Transverse colon (tissue), 4 donors: Measurements from ENCODE around the gene CENATAC. TPM values are rescaled to one million over a fixed set of nuclear protein-coding genes. Genes with fewer than 3 reads are reported as not detected.

Experiments used
- DNase-seq: peaks from one replicate; pipeline ENCODE4 v3.0.0-alpha.2; 2019
- H3K27ac ChIP-seq, 4 donors: fragments of 200-600 bp; sonication (generic); 2 replicates each; pipeline ENCODE4 v1.5.1; 2016 to 2018; ENCODE audit warnings: inconsistent platforms in 4 of 4
- H3K27me3 ChIP-seq: fragments of 200-600 bp; sonication (generic); 2 replicates; pipeline ENCODE4 v1.5.1; 2017; ENCODE audit warnings: inconsistent platforms
- H3K36me3 ChIP-seq, 4 donors: fragments of 200-600 bp; sonication (generic); 2 replicates each; pipeline ENCODE4 v1.5.1; 2017 to 2019; ENCODE audit warnings: inconsistent platforms in 4 of 4
- H3K4me1 ChIP-seq, 4 donors: fragments of 200-600 bp; sonication (generic); 2 replicates each; pipeline ENCODE4 v1.5.1; 2017 to 2020; ENCODE audit warnings: inconsistent platforms in 4 of 4
- H3K4me3 ChIP-seq, 4 donors: fragments of 200-600 bp; sonication (generic); 1 replicate in 1 of 4; 2 replicates in 3 of 4; pipeline versions ENCODE4 v1.5.1 to v1.6.1; 2017 to 2019; ENCODE audit warnings: inconsistent platforms in 4 of 4
- H3K9me3 ChIP-seq, 2 donors: fragments of 200-600 bp; sonication (generic); 2 replicates each; pipeline ENCODE4 v1.5.1; 2017 to 2019; ENCODE audit warnings: inconsistent platforms in 2 of 2
- CTCF ChIP-seq, 5 experiments: fragments of 200-600 bp in 3 of 5; fragments of 450-650 bp in 2 of 5; sonication (generic) in 3 of 5; IDR thresholded peaks; 1 replicate in 2 of 5; 2 replicates in 3 of 5; pipeline ENCODE4 v1.5.1; 2016 to 2017; ENCODE audit warnings: antibody characterized with exemption in 5 of 5, inconsistent platforms in 3 of 5, mild to moderate bottlenecking in 2 of 5, moderate library complexity in 1 of 5
- EP300 ChIP-seq: sonication (generic); formaldehyde crosslinking; IDR thresholded peaks from one replicate; pipeline ENCODE4 v1.6.1; 2017; ENCODE audit warnings: antibody characterized with exemption, low read depth
- POLR2A ChIP-seq: fragments of 450-650 bp; IDR thresholded peaks from one replicate; pipeline ENCODE4 v1.6.1; 2016; ENCODE audit warnings: antibody characterized with exemption, mild to moderate bottlenecking, moderate library complexity
- POLR2AphosphoS5 ChIP-seq, 3 donors: sonication (generic); formaldehyde crosslinking; IDR thresholded peaks; one replicate each; pipeline ENCODE4 v1.6.1; 2016; ENCODE audit warnings: antibody characterized with exemption in 3 of 3
- WGBS, 2 donors: methylation state at CpG; one replicate each; pipeline ENCODE4 v1.1.5; 2018; ENCODE audit warnings: low coverage in 1 of 2; 5-methylcytosine and 5-hydroxymethylcytosine counted together
- in situ Hi-C, 4 donors: fragments of 200-750 bp; cut with MboI; loops; one replicate each; pipeline versions ENCODE4 v1.15.0 to v1.15.1; 2017; ENCODE audit warnings: low sequenced_read_pairs in 3 of 4, low pct_ligation_motif_present in 1 of 4, low pct_unique_long_range_greater_than_20kb in 1 of 4
- intact Hi-C: fragments of 100-400 bp; cut with DNase I; formaldehyde crosslinking; loops from one replicate; pipeline ENCODE4 v1.15.1; 2023; ENCODE audit warnings: low total_unique reads
- total RNA-seq, 4 donors: library from RNA; depleted of rRNA; stranded (reverse); fragments of >200 nt; gene quantifications; one replicate each; pipeline ENCODE4 v1.1.0, GENCODE V29; 2016

CENATAC gene
- total RNA-seq, 4 donors from 2014 or later, result 46.1 to 94.3 (median 82.2) TPM

DNA sequence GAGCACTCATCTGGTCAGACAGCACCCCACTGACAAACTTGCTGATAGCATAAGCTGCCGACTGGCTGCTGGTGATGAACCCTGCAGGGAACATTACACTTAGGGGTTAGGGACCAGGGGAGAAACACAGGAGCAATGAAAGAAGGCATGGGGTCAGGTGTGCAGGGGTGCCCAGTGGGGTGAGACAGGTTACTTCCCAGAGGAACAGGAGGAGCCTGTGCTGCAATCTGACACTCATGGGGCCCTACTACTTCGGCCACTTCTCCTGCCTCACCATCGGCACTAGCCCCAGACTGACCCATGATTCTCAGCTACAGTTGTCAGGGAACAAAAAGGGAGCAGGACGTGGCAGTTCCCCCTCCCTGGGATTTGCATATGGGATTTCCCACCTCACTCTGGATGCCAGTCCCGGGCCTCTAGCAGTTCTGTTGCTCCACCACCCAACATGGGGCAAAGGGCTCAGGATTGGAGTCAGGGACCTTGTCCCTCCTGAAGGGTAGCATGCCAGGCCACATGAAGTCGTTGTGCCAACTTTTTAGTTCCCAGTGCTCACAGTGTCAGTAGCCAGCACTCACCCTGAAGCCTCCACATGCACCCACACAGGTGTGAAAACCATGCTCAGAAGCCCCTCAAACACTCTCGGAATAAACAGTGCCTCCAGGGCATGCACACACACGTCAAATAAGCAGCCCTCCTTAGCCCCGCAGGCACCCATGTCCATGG lies 30.6 kb downstream of the CENATAC start:
- Histone ChIP-seq H3K4me3 (peak overlapping the region in 2 of 4 donors; percentile 70 to 82), H3K36me3 (peaks cover 0 to 10% (median 0%) of the 10 kb centered on the region in 4 donors), H3K9me3 (no peaks in the 10 kb centered on the region)

GRCh38 chr11:119029069-119029339 lies 31.1 kb downstream of the CENATAC start:
- H3K27me3 ChIP-seq, result no peaks in the 10 kb centered on the region
- no peaks in the 10 kb centered on the region for H3K9me3 ChIP-seq
- 31% methylated on average over 1 of the region's 1 CpG; no CpG with 5 or more reads in 1 of the 2 donors for WGBS, 2 donors
- no peak for DNase-seq
- H3K27ac ChIP-seq, result peak overlapping the region; percentile 85 to 92 (median 88)
- peaks cover 0 to 10% (median 0%) of the 10 kb centered on the region in 4 donors for H3K36me3 ChIP-seq
- H3K4me1 ChIP-seq, result peaks cover 7 to 52% (median 35%) of the 10 kb centered on the region in 4 donors
- intact Hi-C loops (no loop called here), in situ Hi-C loops (no loop called here)
- TF ChIP-seq POLR2A (no peak), CTCF (IDR thresholded peaks at IDR 0.05) (no peak), EP300 (no peak), POLR2AphosphoS5 (IDR thresholded peaks at IDR 0.05) (no peak)
- H3K4me3 ChIP-seq, result peak overlapping the region in 2 of 4 donors; percentile 70 to 82

More for the DNA sequence above, 30.6 kb downstream of the CENATAC start:
- intact Hi-C loops, result no loop called here
- in situ Hi-C loops, result no loop called here
- peak overlapping the region; percentile 85 to 92 (median 88) for H3K27ac ChIP-seq
- TF ChIP-seq EP300, result no peak
- TF ChIP-seq POLR2AphosphoS5 (IDR thresholded peaks at IDR 0.05), result no peak
- TF ChIP-seq CTCF (IDR thresholded peaks at IDR 0.05), result no peak
- no peak for TF ChIP-seq POLR2A
- no peaks in the 10 kb centered on the region for H3K27me3 ChIP-seq
- peaks cover 7 to 52% (median 35%) of the 10 kb centered on the region in 4 donors for H3K4me1 ChIP-seq
- no peak for DNase-seq
- WGBS, 2 donors, result 0 to 48% methylated on average over 1 to 9 of the region's 9 CpGs

GRCh38 chr11:119029340-119030028 lies 31.5 kb downstream of the CENATAC start:
- peaks cover 0 to 7% (median 0%) of the 10 kb centered on the region in 4 donors for H3K36me3 ChIP-seq
- H3K4me3 ChIP-seq, result peak overlapping the region in 3 of 4 donors; percentile 67 to 82 (median 70)
- H3K27me3 ChIP-seq, result no peaks in the 10 kb centered on the region
- intact Hi-C loops, result no loop called here
- H3K27ac ChIP-seq, result peak overlapping the region; percentile 85 to 92 (median 88)
- peak; percentile 87 for DNase-seq
- H3K9me3 ChIP-seq, result no peaks in the 10 kb centered on the region
- in situ Hi-C loops, result no loop called here
- peaks cover 7 to 47% (median 33%) of the 10 kb centered on the region in 4 donors for H3K4me1 ChIP-seq
- no peak for TF ChIP-seq CTCF (IDR thresholded peaks at IDR 0.05)
- peak; percentile 75 to 78 (median 77) for TF ChIP-seq POLR2AphosphoS5 (IDR thresholded peaks at IDR 0.05)
- no peak for TF ChIP-seq EP300
- TF ChIP-seq POLR2A, result peak; percentile 81
- WGBS, 2 donors, result 31 to 35% methylated on average over 3 to 10 of the region's 10 CpGs

DNA sequence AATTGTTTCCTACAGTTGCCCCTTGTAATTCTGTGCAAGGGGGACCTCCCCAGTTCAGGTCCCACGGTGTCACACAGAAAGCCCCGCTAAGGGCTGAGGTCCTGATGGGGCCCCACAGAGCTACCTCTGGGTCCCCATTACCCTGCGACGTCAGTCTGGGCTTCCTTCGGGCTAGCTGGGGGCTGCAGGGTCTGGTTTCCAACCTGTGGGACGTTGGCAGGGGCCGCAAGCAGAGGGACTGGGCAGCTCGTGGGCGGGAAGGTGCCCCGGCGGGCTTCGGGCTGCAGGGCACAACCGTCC lies 32.0 kb downstream of the CENATAC start:
- in situ Hi-C loops (no loop called here), intact Hi-C loops (no loop called here)
- Histone ChIP-seq H3K27me3 (no peaks in the 10 kb centered on the region), H3K4me1 (peaks cover 7 to 43% (median 31%) of the 10 kb centered on the region in 4 donors), H3K27ac (peak overlapping the region; percentile 85 to 92 (median 88)), H3K4me3 (peak overlapping the region; percentile 48 to 82 (median 68)), H3K9me3 (no peaks in the 10 kb centered on the region), H3K36me3 (peaks cover 0 to 2% (median 0%) of the 10 kb centered on the region in 4 donors)
- DNase-seq, result no peak
- WGBS, 2 donors, result 11% methylated on average over 4 of the region's 13 CpGs; no CpG with 5 or more reads in 1 of the 2 donors
- no peak for TF ChIP-seq EP300
- TF ChIP-seq CTCF (IDR thresholded peaks at IDR 0.05), result no peak
- no peak for TF ChIP-seq POLR2AphosphoS5 (IDR thresholded peaks at IDR 0.05)
- no peak for TF ChIP-seq POLR2A
